Adrenal gland (tissue), 5 donors: Measurements from ENCODE around the gene ANKRD23.

Experiments
- CTCF ChIP-seq, 6 experiments: fragments of 450-650 bp in 4 of 6; fragments of 200-600 bp in 2 of 6; sonication (generic) in 1 of 6; IDR thresholded peaks; 1 replicate in 5 of 6; 2 replicates in 1 of 6; pipeline versions ENCODE4 v1.5.1 to v1.8.0; 2016 to 2021; ENCODE audit warnings: antibody characterized with exemption in 6 of 6, mild to moderate bottlenecking in 2 of 6, moderate library complexity in 1 of 6
- POLR2A ChIP-seq, 2 donors: fragments of 450-650 bp; IDR thresholded peaks; one replicate each; pipeline ENCODE4 v1.6.1; 2017; ENCODE audit warnings: antibody characterized with exemption in 2 of 2, mild to moderate bottlenecking in 2 of 2, moderate library complexity in 1 of 2
- donor health status: DM: no; HTN: no; CAD: no.

GRCh38 chr2:96810783-96811192, 33.0 kb downstream of the ANKRD23 start:
- TF ChIP-seq CTCF (IDR thresholded peaks at IDR 0.05) (no peak), POLR2A (IDR thresholded peaks at IDR 0.05) (no peak)
